RWPE2 (cell line): ENCODE results near the gene KREMEN1.

ENCODE experiments used
- ATAC-seq: fragments of 200-7000 bp; cut with Tn5 transposase; 3 replicates; pipeline ENCODE4 v1.9.1; 2021; ENCODE audit warnings: low read depth
- DNase-seq: peaks from one replicate; pipeline ENCODE4 v3.0.0-alpha.2; 2020; ENCODE audit warnings: low spot score
- H3K27ac ChIP-seq: fragments of 450-650 bp; 2 replicates; pipeline ENCODE4 v1.5.1; 2017; ENCODE audit warnings: mild to moderate bottlenecking; ENCODE audit not compliant: poor library complexity, severe bottlenecking
- H3K27me3 ChIP-seq: fragments of 250-450 bp; sonication (Bioruptor Pico); 2 replicates; pipeline ENCODE4 v1.5.1; 2021; ENCODE audit warnings: mild to moderate bottlenecking, moderate library complexity; ENCODE audit not compliant: insufficient read depth, poor library complexity, severe bottlenecking
- H3K36me3 ChIP-seq: fragments of 250-450 bp; sonication (Bioruptor Pico); 2 replicates; pipeline ENCODE4 v1.5.1; 2020; ENCODE audit warnings: low read depth, mild to moderate bottlenecking, moderate library complexity
- H3K4me1 ChIP-seq: fragments of 250-450 bp; sonication (Bioruptor Pico); 2 replicates; pipeline ENCODE4 v1.5.1; 2021; ENCODE audit warnings: mild to moderate bottlenecking, moderate library complexity; ENCODE audit not compliant: insufficient read depth, poor library complexity, severe bottlenecking
- H3K4me3 ChIP-seq: fragments of 250-450 bp; sonication (Bioruptor Pico); 2 replicates; pipeline ENCODE4 v1.5.1; 2021; ENCODE audit warnings: mild to moderate bottlenecking, moderate library complexity; ENCODE audit not compliant: severe bottlenecking
- H3K9me3 ChIP-seq: fragments of 250-450 bp; sonication (Bioruptor Pico); 2 replicates; pipeline ENCODE4 v1.5.1; 2021; ENCODE audit warnings: mild to moderate bottlenecking, moderate library complexity; ENCODE audit not compliant: severe bottlenecking
- CTCF ChIP-seq: fragments of 450-650 bp; IDR thresholded peaks from one replicate; pipeline ENCODE4 v1.5.1; 2017; ENCODE audit warnings: mild to moderate bottlenecking, moderate library complexity; ENCODE audit not compliant: poor library complexity, severe bottlenecking

The KREMEN1 gene

DNA sequence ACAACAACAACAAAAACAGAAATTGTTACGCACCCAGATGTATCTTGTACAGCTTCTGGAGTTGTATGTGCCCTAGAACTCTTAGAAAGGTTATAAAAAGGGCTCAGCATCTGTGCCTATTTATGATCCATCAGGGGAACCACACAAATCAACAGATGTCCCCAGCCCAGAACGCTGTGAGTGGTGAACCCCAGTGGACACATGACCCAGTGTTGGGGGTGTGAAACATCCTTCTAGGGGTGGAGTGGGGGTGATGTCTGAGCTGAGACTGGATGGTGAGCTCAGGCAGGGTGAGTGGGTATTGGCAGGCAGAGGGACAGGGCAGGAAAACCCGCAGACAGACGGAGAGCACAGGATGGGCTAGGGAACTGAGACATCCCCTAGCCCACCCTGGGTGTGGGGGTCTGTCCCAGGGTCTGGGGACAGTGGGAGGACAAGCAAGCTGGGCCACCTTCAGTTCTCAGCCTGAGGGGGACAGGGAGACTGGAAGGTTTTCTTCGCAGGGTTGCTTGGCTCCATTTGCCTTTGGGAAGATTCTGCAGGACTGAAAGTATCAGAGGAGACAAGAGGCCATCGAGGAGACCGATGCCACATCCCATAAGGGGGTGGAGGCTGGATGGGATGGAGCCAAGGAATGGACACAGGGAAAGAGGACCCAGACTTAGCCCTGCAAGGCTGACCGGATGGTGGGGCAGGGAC lies 127.0 kb downstream of the KREMEN1 start:
- TF ChIP-seq CTCF, result no peak
- Histone ChIP-seq H3K27ac (no peak overlapping the region), H3K36me3 (no peaks in the 10 kb centered on the region), H3K4me1 (no peaks in the 10 kb centered on the region), H3K27me3 (no peaks in the 10 kb centered on the region), H3K9me3 (no peaks in the 10 kb centered on the region), H3K4me3 (no peak overlapping the region)
- DNase-seq (no peak), ATAC-seq (no peak)

DNA sequence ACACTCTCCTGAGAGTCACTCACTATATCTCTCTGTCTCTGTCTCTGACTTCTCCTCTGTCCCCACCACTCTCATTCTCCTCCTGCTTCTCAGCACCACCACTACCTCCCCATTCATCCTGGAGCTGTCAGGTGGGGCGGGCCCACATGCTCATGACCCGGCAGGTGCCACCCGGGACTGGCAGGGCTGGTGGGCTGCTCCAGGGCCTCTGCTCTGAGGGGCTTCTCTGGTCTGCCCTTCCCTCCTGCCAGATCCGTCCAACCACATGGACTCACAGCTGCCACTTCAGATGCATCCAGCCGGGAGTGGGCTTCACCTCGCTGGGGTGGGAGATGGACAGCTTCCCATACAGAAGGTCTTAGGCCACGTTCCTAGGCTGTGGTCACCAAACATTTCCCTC lies 128.1 kb downstream of the KREMEN1 start:
- H3K9me3 ChIP-seq, result no peaks in the 10 kb centered on the region
- H3K36me3 ChIP-seq, result no peaks in the 10 kb centered on the region
- TF ChIP-seq CTCF, result no peak
- ATAC-seq, result no peak
- no peaks in the 10 kb centered on the region for H3K4me1 ChIP-seq
- DNase-seq, result no peak
- no peak overlapping the region for H3K27ac ChIP-seq
- no peak overlapping the region for H3K4me3 ChIP-seq
- H3K27me3 ChIP-seq, result no peaks in the 10 kb centered on the region

- DNase-seq, result no peak
- Histone ChIP-seq H3K4me3 (no peak overlapping the region), H3K27ac (no peak overlapping the region)
Measured at GRCh38 chr22:29201782-29202181, 128.9 kb downstream of the KREMEN1 start.

GRCh38 chr22:29202212-29203192 lies 129.7 kb downstream of the KREMEN1 start:
- Histone ChIP-seq H3K27ac (no peak overlapping the region), H3K36me3 (no peaks in the 10 kb centered on the region), H3K9me3 (no peaks in the 10 kb centered on the region), H3K4me1 (no peaks in the 10 kb centered on the region), H3K27me3 (peaks cover 10% of the 10 kb centered on the region), H3K4me3 (no peak overlapping the region)
- no peak for ATAC-seq
- TF ChIP-seq CTCF, result peak; percentile 15
- DNase-seq, result no peak

More at GRCh38 chr22:29201782-29202181, 128.9 kb downstream of the KREMEN1 start:
- peaks cover 8% of the 10 kb centered on the region for H3K27me3 ChIP-seq
- ATAC-seq, result no peak
- no peaks in the 10 kb centered on the region for H3K36me3 ChIP-seq
- no peak for TF ChIP-seq CTCF
- no peaks in the 10 kb centered on the region for H3K4me1 ChIP-seq
- H3K9me3 ChIP-seq, result no peaks in the 10 kb centered on the region
